Measurements from ENCODE around the gene JUN. TPM values are rescaled to one million over a fixed set of nuclear protein-coding genes. Genes with fewer than 3 reads are reported as not detected.

Gene JUN
- total and polyA plus RNA-seq, 2 of the 13 experiments (the other 11 are each of a cell fraction or from before 2014, with no cell fraction given): 18.2 to 22.3 TPM

DNA sequence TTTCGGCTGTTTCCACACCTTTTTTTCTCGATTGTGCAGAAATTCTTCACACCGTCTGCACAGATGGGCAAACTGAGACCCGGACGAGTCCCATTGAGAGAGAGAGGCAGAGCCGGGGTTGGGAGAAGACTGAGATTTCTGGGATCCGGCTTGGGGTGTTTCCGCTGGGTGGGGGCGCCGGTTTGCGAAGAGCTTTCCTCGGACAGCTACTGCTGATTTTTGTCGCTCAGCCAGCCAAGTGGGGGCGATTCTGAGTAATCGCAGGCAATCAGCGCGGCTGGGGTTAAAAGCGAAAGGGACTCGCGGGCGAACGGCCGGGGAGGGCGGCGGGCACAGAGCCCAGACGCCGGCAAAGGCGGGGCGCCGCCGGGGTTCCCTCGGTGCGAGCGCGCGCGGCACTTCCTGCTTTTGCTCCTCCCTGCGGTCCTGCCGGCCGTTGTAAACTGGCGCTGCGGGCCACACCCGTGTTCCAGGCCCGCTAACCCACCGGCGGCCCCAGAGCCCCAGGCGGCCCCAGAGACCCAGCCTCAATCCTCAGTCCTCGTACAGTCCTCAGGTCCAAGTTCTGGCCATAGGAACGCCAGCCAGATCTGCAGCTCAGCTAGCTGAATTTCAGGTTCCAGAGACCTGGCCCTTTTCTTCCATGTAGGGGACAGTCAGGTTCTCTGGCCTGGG, 32.4 kb upstream of the JUN start (continued):
- TF ChIP-seq, protein P1, sequence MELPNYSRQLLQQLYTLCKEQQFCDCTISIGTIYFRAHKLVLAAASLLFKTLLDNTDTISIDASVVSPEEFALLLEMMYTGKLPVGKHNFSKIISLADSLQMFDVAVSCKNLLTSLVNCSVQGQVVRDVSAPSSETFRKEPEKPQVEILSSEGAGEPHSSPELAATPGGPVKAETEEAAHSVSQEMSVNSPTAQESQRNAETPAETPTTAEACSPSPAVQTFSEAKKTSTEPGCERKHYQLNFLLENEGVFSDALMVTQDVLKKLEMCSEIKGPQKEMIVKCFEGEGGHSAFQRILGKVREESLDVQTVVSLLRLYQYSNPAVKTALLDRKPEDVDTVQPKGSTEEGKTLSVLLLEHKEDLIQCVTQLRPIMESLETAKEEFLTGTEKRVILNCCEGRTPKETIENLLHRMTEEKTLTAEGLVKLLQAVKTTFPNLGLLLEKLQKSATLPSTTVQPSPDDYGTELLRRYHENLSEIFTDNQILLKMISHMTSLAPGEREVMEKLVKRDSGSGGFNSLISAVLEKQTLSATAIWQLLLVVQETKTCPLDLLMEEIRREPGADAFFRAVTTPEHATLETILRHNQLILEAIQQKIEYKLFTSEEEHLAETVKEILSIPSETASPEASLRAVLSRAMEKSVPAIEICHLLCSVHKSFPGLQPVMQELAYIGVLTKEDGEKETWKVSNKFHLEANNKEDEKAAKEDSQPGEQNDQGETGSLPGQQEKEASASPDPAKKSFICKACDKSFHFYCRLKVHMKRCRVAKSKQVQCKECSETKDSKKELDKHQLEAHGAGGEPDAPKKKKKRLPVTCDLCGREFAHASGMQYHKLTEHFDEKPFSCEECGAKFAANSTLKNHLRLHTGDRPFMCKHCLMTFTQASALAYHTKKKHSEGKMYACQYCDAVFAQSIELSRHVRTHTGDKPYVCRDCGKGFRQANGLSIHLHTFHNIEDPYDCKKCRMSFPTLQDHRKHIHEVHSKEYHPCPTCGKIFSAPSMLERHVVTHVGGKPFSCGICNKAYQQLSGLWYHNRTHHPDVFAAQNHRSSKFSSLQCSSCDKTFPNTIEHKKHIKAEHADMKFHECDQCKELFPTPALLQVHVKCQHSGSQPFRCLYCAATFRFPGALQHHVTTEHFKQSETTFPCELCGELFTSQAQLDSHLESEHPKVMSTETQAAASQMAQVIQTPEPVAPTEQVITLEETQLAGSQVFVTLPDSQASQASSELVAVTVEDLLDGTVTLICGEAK (IDR thresholded peaks at IDR 0.05): no peak
- TF ChIP-seq, protein P1 (CRISPR knock-in tag; IDR thresholded peaks at IDR 0.05): 0 out of 2 replicates have a peak, but pooled peaks have one; percentile 37
- TF ChIP-seq, protein P2, sequence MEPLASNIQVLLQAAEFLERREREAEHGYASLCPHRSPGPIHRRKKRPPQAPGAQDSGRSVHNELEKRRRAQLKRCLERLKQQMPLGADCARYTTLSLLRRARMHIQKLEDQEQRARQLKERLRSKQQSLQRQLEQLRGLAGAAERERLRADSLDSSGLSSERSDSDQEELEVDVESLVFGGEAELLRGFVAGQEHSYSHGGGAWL (CRISPR knock-in tag; IDR thresholded peaks at IDR 0.05): peak; percentile 35; the same call in 1 of the 2 replicates
- TF ChIP-seq AGO2 (optimal IDR thresholded peaks at IDR 0.05; ENCODE audit: low read depth, low read length) (peak; percentile 57), YEATS2 (CRISPR knock-in tag; IDR thresholded peaks at IDR 0.05; ENCODE audit: borderline replicate concordance) (peak; percentile 60; the same call in 1 of the 2 replicates), SRY (CRISPR knock-in tag; IDR thresholded peaks at IDR 0.05) (peak; percentile 59; the same call in 1 of the 2 replicates), ZNF552 (CRISPR knock-in tag; IDR thresholded peaks at IDR 0.05; ENCODE audit: borderline replicate concordance) (no peak), NONO (IDR thresholded peaks at IDR 0.05) (no peak), NONO (CRISPR knock-in tag; conservative IDR thresholded peaks at IDR 0.05) (0 out of 2 replicates have a peak, but pooled peaks have one; percentile 24)
- TF ChIP-seq, protein P3, sequence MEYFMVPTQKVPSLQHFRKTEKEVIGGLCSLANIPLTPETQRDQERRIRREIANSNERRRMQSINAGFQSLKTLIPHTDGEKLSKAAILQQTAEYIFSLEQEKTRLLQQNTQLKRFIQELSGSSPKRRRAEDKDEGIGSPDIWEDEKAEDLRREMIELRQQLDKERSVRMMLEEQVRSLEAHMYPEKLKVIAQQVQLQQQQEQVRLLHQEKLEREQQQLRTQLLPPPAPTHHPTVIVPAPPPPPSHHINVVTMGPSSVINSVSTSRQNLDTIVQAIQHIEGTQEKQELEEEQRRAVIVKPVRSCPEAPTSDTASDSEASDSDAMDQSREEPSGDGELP (IDR thresholded peaks at IDR 0.05; ENCODE audit: borderline replicate concordance, low read depth): no peak

All from HepG2 (cell line).